C4-2B (cell line): ENCODE results near the gene SPECC1.

Experiments used
- ZFX ChIP-seq: fragments of 450-650 bp; IDR thresholded peaks from 2 replicates; pipeline ENCODE4 v1.6.1; 2017
- TF ChIP-seq, protein P1 (sequence below): fragments of 450-650 bp; conservative IDR thresholded peaks from 2 replicates; pipeline ENCODE4 v1.5.1; 2017; ENCODE audit warnings: mild to moderate bottlenecking

DNA sequence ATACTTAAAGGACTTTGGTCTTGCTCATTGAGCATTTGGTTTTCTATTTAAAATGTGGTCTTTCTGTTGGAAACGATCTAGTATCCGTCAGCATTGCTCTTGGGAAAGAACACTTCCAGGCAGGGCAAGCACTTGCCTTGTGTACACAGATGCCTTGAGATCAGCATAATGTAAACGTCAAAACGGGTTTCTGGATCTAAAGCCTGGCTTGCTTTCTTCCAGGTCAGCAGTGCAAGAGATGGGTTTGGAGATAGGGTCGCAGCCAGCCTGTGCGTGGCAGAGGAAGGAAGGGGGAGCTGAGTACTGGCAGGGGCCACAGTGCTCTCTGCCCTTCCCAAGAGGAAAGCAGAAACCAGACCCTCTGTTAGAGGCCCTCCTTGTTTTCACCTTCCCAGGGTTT is 282.7 kb downstream of the SPECC1 start:
- TF ChIP-seq, protein P1, sequence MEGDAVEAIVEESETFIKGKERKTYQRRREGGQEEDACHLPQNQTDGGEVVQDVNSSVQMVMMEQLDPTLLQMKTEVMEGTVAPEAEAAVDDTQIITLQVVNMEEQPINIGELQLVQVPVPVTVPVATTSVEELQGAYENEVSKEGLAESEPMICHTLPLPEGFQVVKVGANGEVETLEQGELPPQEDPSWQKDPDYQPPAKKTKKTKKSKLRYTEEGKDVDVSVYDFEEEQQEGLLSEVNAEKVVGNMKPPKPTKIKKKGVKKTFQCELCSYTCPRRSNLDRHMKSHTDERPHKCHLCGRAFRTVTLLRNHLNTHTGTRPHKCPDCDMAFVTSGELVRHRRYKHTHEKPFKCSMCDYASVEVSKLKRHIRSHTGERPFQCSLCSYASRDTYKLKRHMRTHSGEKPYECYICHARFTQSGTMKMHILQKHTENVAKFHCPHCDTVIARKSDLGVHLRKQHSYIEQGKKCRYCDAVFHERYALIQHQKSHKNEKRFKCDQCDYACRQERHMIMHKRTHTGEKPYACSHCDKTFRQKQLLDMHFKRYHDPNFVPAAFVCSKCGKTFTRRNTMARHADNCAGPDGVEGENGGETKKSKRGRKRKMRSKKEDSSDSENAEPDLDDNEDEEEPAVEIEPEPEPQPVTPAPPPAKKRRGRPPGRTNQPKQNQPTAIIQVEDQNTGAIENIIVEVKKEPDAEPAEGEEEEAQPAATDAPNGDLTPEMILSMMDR = no peak
- no peak for TF ChIP-seq ZFX
